HG03064 (cell line): ENCODE data around the gene ATP8A1.

ENCODE experiments used
- ATAC-seq: cut with Tn5 transposase; IDR thresholded peaks from one replicate; pipeline ENCODE4 v1.9.1; 2021; ENCODE audit warnings: low read depth; ENCODE audit not compliant: unreplicated experiment

ATP8A1 gene

GRCh38 chr4:42578187-42578586 lies 78.7 kb downstream of the ATP8A1 start:
- ATAC-seq, result no peak

- no peak for ATAC-seq
Observed at GRCh38 chr4:42574870-42575430, 82.0 kb downstream of the ATP8A1 start.

- no peak for ATAC-seq
Observed at GRCh38 chr4:42573249-42573648, 83.7 kb downstream of the ATP8A1 start.

- ATAC-seq, result no peak
Observed at GRCh38 chr4:42570221-42570620, 86.7 kb downstream of the ATP8A1 start.

- ATAC-seq, result peak; percentile 87
Observed at GRCh38 chr4:42568610-42569207, 88.2 kb downstream of the ATP8A1 start.

GRCh38 chr4:42566835-42567234 lies 90.1 kb downstream of the ATP8A1 start:
- no peak for ATAC-seq

GRCh38 chr4:42562016-42562415 lies 94.9 kb downstream of the ATP8A1 start:
- ATAC-seq, result no peak

- ATAC-seq, result no peak
Observed at GRCh38 chr4:42561031-42561430, 95.9 kb downstream of the ATP8A1 start.

GRCh38 chr4:42560467-42560861 lies 96.4 kb downstream of the ATP8A1 start:
- no peak for ATAC-seq

- ATAC-seq, result no peak
Observed at GRCh38 chr4:42558156-42558555, 98.7 kb downstream of the ATP8A1 start.

- no peak for ATAC-seq
Observed at GRCh38 chr4:42555828-42556227, 101.1 kb downstream of the ATP8A1 start.

GRCh38 chr4:42554072-42554471 lies 102.8 kb downstream of the ATP8A1 start:
- no peak for ATAC-seq

- ATAC-seq, result no peak
Observed at GRCh38 chr4:42549896-42550295, 107.0 kb downstream of the ATP8A1 start.

- ATAC-seq, result no peak
Observed at GRCh38 chr4:42547805-42548204, 109.1 kb downstream of the ATP8A1 start.

- no peak for ATAC-seq
Observed at GRCh38 chr4:42543762-42544161, 113.1 kb downstream of the ATP8A1 start.

GRCh38 chr4:42543126-42543525 lies 113.8 kb downstream of the ATP8A1 start:
- no peak for ATAC-seq

GRCh38 chr4:42541647-42542046 lies 115.3 kb downstream of the ATP8A1 start:
- ATAC-seq, result no peak

GRCh38 chr4:42533042-42533441 lies 123.9 kb downstream of the ATP8A1 start:
- ATAC-seq, result no peak

GRCh38 chr4:42531341-42532030 lies 125.4 kb downstream of the ATP8A1 start:
- no peak for ATAC-seq

GRCh38 chr4:42523066-42523718 lies 133.7 kb downstream of the ATP8A1 start:
- no peak for ATAC-seq

- no peak for ATAC-seq
Observed at GRCh38 chr4:42519803-42520417, 137.0 kb downstream of the ATP8A1 start.
